Measurements from ENCODE around the gene MREG.
"Not testable (repeated sequence)": the region's sequence is repeated elsewhere in the genome, so short reads cannot be mapped to it uniquely, and the experiment has no call there.

Gene MREG

GRCh38 chr2:215998636-215999035, 14.7 kb downstream of the MREG start:
- FAIRE-seq (no peak), DNase-seq (ENCODE audit: insufficient read length, low spot score) (no peak)

- DNase-seq (ENCODE audit: insufficient read length, low spot score) (no peak), FAIRE-seq (no peak)
These were observed 16.1 kb downstream of the MREG start for GRCh38 chr2:215997219-215997618.

- no peak for DNase-seq (ENCODE audit: insufficient read length, low spot score)
- FAIRE-seq, result no peak
These were observed 18.4 kb downstream of the MREG start for GRCh38 chr2:215994911-215995310.

- not testable (repeated sequence) for DNase-seq (ENCODE audit: insufficient read length, low spot score); FAIRE-seq
These were observed 24.7 kb downstream of the MREG start for GRCh38 chr2:215988556-215989207.

GRCh38 chr2:215985257-215985656, 28.1 kb downstream of the MREG start:
- no peak for DNase-seq (ENCODE audit: insufficient read length, low spot score)
- no peak for FAIRE-seq

GRCh38 chr2:215984661-215985060, 28.7 kb downstream of the MREG start:
- FAIRE-seq, result no peak
- DNase-seq (ENCODE audit: insufficient read length, low spot score), result no peak

GRCh38 chr2:215983581-215984351, 29.6 kb downstream of the MREG start:
- no peak for FAIRE-seq

GRCh38 chr2:215982465-215982875, 30.9 kb downstream of the MREG start:
- DNase-seq (ENCODE audit: insufficient read length, low spot score) (no peak), FAIRE-seq (no peak)

More at GRCh38 chr2:215983581-215984351, 29.6 kb downstream of the MREG start:
- DNase-seq (ENCODE audit: insufficient read length, low spot score), result no peak

GRCh38 chr2:215981115-215981514, 32.2 kb downstream of the MREG start:
- DNase-seq (ENCODE audit: insufficient read length, low spot score) (no peak), FAIRE-seq (no peak)

GRCh38 chr2:215979620-215980019, 33.7 kb downstream of the MREG start:
- FAIRE-seq (no peak), DNase-seq (ENCODE audit: insufficient read length, low spot score) (no peak)

- no peak for FAIRE-seq
- DNase-seq (ENCODE audit: insufficient read length, low spot score), result no peak
These were observed 38.5 kb downstream of the MREG start for GRCh38 chr2:215974700-215975429.

GRCh38 chr2:215973954-215974699, 39.2 kb downstream of the MREG start:
- FAIRE-seq (no peak), DNase-seq (ENCODE audit: insufficient read length, low spot score) (peak; percentile 20)

- DNase-seq (ENCODE audit: insufficient read length, low spot score) (no peak), FAIRE-seq (no peak)
These were observed 40.1 kb downstream of the MREG start for GRCh38 chr2:215973145-215973792.

GRCh38 chr2:215971671-215972070, 41.7 kb downstream of the MREG start:
- no peak for FAIRE-seq

GRCh38 chr2:215970894-215971293, 42.5 kb downstream of the MREG start:
- not testable (repeated sequence) for FAIRE-seq; DNase-seq (ENCODE audit: insufficient read length, low spot score)

More at GRCh38 chr2:215971671-215972070, 41.7 kb downstream of the MREG start:
- DNase-seq (ENCODE audit: insufficient read length, low spot score), result no peak

GRCh38 chr2:215970425-215970824, 42.9 kb downstream of the MREG start:
- FAIRE-seq (no peak), DNase-seq (ENCODE audit: insufficient read length, low spot score) (no peak)

GRCh38 chr2:215969131-215969841, 44.1 kb downstream of the MREG start:
- no peak for FAIRE-seq
- no peak for DNase-seq (ENCODE audit: insufficient read length, low spot score)

- FAIRE-seq, result no peak
- DNase-seq (ENCODE audit: insufficient read length, low spot score), result no peak
These were observed 44.9 kb downstream of the MREG start for GRCh38 chr2:215968499-215968898.

GRCh38 chr2:215967590-215968378, 45.6 kb downstream of the MREG start:
- DNase-seq (ENCODE audit: insufficient read length, low spot score) (no peak), FAIRE-seq (no peak)
